GM19025 (cell line): ENCODE measurements around the gene EML6.
A peak's percentile ranks its signal among the peaks of the same experiment; 100 is the strongest.

Experiments
- ATAC-seq: cut with Tn5 transposase; IDR thresholded peaks from one replicate; pipeline ENCODE4 v1.9.1; 2021; ENCODE audit warnings: mild to moderate bottlenecking, low read depth, moderate library complexity; ENCODE audit not compliant: unreplicated experiment

EML6 gene

DNA sequence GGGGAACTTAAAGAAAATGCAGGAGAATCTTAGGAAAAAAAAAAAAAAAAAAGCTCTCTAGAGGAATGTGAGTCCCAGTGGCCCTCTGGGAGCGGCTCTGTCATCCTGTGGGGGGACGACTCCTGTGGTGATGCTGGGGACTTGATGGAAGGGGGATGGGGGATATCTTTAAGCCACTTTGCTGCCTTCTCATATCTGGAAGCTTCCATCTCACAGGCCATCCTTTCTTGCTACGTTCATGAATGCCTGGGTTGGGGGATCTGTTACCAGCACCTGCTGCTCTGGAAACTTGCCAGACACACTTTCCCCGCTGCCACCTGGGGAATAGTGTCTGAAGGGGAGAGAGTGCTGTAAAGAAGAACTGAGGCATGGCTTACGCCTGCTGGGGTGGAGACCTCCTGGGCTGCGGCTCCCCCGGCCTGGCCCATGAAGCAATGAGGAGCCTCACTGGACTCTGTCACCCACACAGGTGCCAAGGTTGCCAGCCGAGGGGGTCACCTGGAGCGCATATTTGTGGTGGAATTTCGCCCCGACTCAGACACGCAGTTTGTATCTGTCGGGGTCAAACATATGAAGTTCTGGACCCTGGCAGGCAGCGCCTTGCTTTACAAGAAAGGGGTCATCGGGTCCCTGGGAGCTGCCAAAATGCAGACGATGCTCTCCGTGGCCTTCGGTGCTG, 234.0 kb downstream of the EML6 start:
- ATAC-seq, result no peak

DNA sequence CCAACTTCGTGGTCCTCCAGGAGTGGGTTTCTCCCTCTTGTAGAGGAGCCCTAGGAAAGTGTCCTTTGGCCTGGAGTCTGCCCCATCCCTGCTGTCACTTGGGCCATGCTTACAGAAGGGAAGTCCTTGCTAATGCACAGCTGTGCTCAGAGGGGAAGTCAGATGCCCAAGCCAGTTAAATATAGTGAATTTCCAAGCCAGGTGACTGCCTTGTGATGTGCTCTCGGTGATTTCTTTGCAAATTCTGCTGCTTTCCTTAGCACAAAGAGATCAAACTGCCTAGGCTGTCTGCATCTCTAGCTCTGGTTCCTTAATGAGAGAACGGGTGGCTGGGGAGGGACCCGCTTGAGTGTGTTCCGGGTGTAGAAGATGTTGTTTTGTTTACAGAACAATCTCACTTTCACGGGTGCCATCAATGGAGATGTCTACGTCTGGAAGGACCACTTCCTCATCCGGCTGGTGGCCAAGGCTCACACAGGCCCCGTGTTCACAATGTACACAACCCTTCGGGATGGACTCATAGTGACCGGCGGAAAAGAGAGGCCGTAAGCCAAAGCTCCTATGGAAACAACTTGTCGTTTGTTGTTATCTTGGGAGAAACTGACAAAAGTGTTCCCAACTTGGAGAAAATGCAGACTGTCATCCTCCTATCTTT, 235.4 kb downstream of the EML6 start:
- no peak for ATAC-seq

DNA sequence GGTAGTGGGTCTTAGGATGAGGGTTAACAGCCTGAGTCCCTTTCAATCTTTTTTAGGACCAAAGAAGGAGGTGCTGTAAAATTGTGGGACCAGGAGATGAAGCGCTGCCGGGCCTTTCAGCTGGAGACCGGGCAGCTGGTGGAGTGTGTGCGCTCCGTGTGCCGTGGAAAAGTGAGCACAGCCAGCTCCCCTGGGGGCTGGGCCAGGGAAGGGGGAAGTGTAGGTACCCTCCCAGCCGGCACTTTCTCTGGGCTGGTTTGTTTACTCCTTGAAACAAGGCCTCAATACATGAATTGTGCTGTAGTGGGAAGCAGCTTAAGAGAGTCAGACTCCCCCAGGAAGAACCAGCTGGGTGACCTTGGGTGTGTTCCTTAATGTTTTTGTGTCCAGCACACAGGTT, 236.7 kb downstream of the EML6 start:
- ATAC-seq, result no peak

DNA sequence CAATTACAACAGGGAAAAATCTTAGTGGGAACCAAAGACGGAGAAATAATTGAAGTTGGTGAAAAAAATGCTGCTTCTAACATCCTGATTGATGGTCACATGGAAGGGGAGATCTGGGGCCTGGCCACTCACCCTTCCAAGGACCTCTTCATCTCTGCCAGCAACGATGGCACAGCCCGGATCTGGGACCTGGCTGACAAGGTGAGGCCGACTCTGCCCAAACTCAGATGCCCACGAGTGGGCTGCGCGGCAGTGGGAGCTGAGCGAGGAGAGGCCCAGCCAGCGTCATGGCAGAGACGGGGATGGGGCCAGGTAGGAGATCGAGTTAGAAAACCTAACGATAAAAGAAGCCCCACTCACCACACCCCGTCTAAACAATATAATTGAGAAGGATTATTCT, 239.0 kb downstream of the EML6 start:
- ATAC-seq, result no peak

DNA sequence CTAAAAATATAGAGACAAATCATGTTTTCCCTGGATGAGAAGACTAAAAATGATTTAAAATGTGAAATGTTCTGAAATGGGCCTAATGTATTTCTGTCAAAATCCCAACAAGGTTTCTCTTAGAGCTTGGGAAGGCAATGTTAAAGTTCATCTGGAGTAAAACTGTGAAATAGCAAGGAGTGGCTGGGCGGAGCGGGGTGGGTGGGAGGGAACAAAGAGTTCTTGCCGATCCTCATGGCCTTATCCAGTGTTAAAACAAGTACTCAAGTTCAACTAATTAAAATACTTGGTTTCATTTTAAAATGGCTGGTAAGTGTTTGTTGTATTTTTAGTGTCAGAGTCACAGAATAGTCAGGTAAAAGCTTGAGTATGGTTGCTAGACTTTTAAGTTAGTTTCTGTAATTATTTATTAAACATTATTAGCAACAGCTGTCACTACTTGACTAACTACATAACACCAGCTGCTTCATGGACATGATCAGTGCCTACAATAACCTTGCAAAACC, 239.5 kb downstream of the EML6 start:
- no peak for ATAC-seq

DNA sequence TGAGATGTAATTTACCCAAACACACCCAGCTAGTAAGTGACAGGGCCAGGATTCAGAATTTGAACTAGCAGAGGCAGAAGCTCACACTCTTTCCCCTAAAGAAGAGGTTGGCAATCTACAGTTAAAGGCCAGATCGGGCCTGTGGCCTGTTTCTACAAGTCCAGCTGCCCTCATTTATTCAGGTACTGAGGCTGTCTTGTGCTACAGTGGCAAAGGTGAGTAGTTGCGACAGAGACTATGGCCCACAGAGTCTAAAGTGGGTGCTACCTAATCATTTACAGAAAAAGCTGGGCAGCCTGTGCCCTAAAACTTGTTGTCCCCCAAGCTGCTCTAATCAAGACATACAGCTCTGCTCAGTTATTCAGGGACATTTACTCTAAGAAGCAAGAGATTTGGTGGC, 240.0 kb downstream of the EML6 start:
- ATAC-seq, result no peak

DNA sequence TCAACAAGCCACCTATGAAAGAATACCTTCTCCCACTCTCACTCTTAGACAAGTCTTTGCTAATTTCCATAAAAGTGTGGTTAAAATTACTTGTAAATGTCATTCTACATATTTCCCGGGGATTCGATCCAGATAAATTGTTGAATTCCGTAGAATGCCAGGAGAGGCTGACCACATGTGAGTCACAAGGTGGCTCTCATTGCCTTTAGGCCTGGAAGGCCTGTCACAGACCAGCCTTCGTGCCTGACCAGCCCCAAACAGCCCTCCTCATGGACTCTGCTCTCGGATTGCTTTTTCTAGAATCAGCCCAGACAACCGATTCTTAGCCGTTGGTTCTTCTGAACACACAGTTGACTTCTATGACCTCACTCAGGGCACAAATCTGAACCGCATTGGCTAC, 240.8 kb downstream of the EML6 start:
- ATAC-seq, result no peak

DNA sequence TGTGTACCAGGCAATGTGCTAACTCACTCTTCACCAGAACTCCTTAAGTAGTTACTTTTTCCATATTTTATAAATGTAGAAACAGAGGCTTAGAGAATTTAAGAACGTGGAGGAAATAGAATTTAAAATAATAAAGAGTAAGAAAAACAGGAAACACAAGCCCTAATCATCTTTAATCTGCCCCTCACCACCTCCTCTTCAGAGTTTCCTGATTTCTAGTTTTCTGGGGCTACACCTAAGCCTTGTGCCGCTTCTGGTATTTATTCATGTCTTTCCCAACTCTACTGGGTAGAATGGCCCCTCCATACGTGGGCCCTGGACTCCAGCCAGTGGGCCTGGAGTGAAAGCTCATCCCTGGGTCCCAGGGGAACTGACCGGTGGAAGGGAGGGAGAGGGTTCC, 241.4 kb downstream of the EML6 start:
- no peak for ATAC-seq

DNA sequence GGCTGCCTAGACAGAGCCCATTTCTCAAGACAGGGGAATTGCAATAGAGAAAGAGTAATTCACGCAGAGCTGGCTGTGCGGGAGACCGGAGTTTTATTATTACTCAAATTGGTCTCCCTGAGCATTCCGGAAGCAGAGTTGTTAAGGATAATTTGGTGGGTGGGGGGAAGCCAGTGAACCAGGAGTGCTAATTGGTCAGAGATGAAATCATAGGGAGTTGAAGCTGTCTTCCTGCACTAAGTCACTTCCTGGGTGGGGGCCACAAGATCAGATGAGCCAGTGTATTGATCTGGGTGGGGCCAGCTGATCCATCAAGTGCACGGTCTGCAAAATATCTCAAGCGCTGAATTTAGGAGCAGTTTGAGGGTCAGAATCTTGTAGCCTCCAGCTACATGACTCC, 242.0 kb downstream of the EML6 start:
- ATAC-seq, result no peak

DNA sequence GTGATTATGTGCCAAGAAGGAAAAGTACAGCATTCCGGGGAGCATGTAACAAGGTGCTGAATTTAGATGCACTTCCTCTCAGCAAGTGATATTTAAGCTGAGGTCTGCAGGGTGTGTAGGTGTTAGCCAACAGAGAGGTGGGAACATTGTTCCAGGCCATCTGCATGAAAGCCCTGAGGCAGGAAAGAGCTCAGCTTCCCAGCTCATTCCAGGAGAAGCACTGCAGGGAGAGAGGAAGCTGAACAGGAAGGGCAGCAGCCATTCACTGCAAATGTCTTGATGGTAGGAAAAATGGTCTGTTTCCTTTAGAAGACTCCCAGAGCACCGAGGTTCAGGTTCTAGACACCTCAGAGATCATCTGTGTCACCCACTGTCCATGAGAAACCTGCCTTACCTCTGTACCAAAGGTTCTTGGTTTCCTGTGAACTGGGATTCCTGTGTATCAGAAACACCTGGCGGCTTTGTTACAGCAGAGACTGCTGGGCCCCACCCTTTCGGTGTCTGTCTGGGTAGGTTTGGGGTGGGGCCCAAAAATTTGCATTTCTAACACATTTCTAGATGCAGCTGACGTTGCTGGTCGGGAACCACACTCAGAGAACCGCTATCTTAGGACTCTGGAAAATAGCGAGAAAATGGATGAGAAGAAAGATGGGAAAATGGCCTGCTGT, 242.8 kb downstream of the EML6 start:
- ATAC-seq, result no peak

DNA sequence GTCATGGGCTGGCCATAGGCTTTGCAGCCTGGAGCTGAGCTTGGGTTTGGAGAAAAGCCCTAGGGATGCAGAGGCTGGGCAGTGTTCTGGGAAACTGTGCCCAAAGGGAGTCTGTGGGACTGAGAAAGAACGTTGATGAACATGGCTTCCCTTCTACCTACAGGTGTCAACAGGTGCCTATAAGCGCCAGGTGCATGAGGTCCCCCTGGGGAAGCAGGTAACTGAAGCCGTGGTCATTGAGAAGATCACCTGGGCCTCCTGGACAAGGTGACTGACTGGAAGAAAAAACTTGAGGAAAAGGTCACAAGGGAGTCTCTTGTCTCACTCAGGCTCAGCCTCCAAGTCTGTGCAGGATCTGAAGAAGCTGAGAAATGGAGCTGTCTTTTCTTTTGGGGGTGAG, 243.4 kb downstream of the EML6 start:
- no peak for ATAC-seq

DNA sequence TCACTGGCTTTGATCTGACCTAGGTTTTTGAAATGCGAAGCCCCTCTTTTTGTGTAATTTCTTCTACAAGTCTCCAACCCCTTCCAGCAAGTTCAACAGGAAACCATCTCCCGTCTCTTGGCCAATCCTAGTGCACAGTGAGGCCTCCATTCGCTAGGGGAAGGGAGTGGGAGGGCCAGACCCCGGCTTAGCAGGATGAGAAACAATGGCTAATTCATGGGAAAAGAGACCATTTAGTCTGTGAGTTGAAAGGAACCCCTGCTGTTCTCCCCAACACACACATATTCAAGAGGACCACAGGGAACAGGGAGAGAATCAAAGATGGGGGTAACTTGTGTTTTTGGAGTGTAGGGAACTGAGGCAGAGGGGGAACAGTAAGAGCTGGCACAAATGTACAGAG, 243.8 kb downstream of the EML6 start:
- ATAC-seq, result no peak

DNA sequence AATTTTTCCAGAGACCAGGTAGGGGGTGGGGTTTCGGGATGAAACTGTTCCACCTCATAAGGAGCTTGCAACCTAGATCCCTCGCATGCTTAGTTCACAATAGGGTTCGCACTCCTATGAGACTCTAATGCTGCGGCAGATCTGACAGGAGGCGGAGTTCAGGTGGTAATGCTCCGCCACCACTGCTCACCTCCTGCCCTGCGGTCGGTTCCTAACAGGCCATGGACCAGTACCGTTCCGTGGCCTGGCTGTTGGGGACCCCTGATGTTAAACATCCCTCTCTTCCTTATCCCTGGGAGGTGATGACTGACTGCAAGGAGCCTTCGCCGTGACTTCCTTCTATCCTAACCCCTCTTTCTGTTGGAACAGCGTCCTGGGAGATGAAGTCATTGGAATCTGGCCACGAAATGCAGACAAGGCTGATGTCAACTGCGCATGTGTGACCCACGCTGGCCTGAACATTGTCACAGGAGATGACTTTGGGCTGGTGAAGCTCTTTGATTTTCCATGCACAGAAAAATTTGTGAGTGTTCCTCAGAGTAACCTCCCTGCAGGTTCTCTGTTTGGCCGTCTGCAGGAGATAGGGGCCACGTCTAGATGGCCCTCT, 244.4 kb downstream of the EML6 start:
- no peak for ATAC-seq

DNA sequence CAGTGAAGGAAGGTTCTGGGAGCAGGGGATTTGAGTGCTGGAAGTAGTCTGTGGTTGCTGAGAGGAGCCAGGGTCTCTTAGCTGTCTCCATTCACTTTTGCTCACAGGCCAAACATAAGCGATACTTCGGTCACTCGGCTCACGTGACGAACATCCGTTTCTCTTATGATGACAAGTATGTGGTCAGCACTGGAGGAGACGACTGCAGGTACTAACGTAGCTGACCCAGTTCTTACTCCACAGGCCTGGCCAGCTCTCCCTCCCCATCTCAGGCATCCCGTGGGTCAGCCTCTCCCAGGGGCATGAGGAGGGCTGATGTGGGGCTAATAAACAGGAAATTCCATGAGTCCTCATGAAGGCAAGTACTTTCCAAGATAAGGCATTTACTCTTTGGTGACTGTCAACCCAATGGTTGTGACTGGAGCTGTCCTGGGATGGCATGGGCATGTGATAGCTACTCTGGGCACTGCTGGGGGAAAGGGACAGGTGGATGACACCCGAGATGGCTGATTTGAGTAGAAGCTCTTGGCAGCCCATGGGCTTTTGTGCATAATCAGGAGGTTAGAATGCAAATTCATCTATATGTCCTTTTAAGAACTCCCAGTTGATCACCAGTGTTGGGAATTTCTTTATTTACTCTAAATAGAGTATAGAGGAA, 245.2 kb downstream of the EML6 start:
- ATAC-seq, result no peak

DNA sequence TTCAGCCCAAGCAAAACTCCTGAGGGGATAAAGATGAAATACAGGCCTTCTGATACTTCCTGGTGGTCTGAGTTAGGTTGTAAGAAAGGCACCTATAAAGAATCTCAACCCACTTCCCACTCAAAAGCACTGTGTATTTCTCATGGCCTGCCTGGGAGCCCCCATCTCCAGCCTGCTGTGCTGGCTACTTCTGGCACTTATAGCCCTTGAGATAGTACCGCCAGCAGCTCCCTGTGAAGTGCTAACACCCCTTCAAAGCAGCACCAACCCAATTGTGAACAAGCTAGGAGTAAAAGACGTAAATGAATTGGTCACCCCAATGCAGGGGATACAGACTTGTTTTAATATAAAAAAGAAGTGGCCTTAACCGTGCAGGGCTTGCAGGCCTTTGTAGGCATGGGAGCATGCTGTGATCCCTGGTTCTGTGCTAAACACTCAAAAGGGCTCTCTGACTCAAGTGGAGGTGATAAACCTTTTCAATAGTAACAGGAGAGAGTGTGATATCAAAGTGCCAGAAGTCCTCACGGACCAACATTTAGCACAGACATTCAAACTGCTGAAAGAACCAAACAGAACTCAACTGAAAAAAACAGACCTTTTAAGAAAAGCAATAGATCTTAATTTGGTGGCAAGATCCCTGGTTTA, 246.0 kb downstream of the EML6 start:
- no peak for ATAC-seq

DNA sequence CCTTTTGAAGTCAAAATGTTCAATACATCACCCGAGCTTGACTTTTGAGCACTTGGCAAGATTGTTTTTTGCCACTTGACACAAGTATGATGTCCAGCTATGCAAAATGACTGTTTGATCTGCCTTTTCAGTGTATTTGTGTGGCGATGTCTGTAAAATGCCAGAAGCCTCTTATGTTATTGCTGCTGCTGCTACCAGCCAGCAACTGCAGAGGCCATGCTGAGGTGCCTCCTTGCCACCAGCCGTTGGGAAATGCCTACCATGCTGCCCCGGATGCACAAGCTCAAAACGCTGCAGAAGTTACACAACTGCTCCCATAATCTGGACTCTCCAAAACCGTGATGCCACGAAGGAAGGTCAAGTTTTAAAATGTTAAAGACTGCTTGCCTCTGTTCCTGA, 246.5 kb downstream of the EML6 start:
- no peak for ATAC-seq

DNA sequence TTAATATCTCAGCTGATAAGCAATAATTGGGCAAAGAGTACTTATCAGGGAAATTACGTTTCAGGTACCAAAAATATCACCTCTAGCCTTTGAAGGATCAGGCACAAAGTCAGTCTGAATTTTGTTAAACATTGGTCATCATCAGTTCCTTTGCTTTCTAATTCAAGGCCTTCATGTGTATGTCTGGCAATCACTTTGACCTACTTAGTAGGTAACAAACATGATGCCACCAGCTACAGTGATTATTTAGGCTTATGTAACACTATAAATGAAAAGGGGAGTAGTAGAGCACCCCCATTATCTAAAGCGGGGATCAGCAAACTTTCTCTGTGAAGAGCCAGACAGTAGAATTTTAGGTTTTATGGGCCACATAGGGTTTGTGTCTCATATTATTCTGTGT, 251.7 kb downstream of the EML6 start:
- no peak for ATAC-seq

DNA sequence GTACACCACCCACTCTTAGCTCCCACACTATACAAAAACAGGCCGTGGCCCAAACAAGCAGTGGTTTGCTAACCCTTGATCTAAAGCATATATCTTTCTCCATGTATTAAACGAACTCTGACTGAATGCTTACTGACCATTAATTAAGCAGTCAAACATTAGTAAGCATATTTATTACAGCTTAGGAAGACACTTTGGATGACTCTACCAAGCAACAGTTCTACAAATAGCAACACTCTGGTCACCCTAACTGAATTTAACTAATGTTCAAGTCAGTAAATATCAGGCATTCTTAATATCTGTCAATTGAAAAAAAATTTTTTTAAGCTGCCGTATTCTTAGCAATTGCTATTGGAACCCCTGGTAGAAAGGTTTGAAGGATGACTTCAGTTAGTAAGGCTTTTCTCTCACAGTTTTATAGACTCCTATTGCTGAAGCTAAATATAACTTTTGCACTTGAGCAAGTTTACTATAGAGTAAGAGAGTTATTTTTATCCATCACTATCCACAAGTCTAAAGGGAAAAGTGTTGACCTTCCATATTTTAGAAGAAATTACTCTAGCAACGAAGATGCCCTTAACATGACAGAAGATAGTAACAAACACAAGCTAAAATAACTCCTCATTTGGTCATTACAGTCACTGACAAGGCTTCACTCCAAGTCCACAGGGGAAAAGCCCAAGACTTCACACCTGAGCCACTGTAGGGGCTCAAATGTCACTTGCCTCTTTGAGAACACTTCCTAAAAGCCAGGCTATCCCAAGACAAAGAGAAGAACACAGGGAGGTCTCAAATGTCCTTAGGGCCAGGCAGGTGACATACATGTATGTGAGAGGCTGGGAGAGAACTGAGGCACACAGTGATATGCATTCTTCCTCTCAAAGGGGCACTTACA, 252.4 kb downstream of the EML6 start:
- no peak for ATAC-seq

DNA sequence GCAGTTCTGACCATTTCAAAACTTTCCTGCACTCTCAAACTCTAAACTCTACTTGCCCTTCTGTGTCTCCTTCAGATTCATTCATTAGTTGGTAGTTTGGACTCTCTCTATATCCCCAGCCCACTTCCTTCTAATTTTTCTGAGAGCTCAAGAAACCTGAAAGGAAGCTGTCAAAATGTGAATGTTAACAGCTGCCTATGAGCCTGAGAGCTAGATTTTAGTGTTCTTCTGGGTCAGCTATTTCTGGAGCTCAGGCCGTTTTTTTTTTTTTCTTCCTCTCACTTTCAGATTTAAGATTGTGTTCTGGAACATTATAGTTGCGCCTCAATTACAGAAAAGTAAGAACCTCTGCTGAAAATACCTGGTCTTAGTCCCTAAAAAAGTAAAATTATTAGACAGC, 253.7 kb downstream of the EML6 start:
- peak; percentile 87 for ATAC-seq
